Right atrium auricular region (tissue), 2 donors: Measurements from ENCODE around the gene FMNL2. TPM values are rescaled to one million over a fixed set of nuclear protein-coding genes. Genes with fewer than 3 reads are reported as not detected.

Experiments used
- DNase-seq: peaks from one replicate; pipeline ENCODE4 v3.0.0-alpha.2; 2019; ENCODE audit warnings: low spot score
- H3K27ac ChIP-seq, 2 donors: fragments of 200-600 bp; sonication (generic); 1 replicate in 1 of 2; 2 replicates in 1 of 2; pipeline ENCODE4 v1.5.1; 2016 to 2019
- H3K27me3 ChIP-seq, 2 donors: fragments of 200-600 bp; sonication (generic); one replicate each; pipeline versions ENCODE4 v1.5.1 to v1.6.0; 2017 to 2019
- H3K36me3 ChIP-seq: fragments of 200-600 bp; sonication (generic); one replicate; pipeline ENCODE4 v1.5.1; 2016
- H3K4me1 ChIP-seq, 2 donors: fragments of 200-600 bp; sonication (generic); one replicate each; pipeline versions ENCODE4 v1.5.1 to v1.6.0; 2017 to 2019
- H3K4me3 ChIP-seq, 2 donors: fragments of 200-600 bp; sonication (generic); 1 replicate in 1 of 2; 2 replicates in 1 of 2; pipeline ENCODE4 v1.5.1; 2017 to 2019; ENCODE audit warnings: mild to moderate bottlenecking in 1 of 2, moderate library complexity in 1 of 2
- H3K9me3 ChIP-seq, 2 donors: fragments of 200-600 bp; sonication (generic); one replicate each; pipeline ENCODE4 v1.5.1; 2019
- CTCF ChIP-seq, 2 donors: fragments of 200-600 bp; sonication (generic); IDR thresholded peaks; one replicate each; pipeline ENCODE4 v1.5.1; 2019; ENCODE audit warnings: antibody characterized with exemption in 2 of 2
- total RNA-seq, 2 donors: library from RNA; depleted of rRNA; stranded (reverse); fragments of >200 nt; gene quantifications; one replicate each; pipeline ENCODE4 v1.1.0, GENCODE V29; 2016

Gene FMNL2
- total RNA-seq, 2 donors from 2014 or later, result 6.0 to 11.5 TPM

GRCh38 chr2:152569186-152569585 is 234.2 kb downstream of the FMNL2 start:
- no peaks in the 10 kb centered on the region for H3K9me3 ChIP-seq
- DNase-seq, result no peak
- peaks cover 0 to 10% of the 10 kb centered on the region in 2 donors for H3K4me1 ChIP-seq
- no peaks in the 10 kb centered on the region for H3K36me3 ChIP-seq
- H3K4me3 ChIP-seq, result no peak overlapping the region
- no peaks in the 10 kb centered on the region for H3K27me3 ChIP-seq
- no peak for TF ChIP-seq CTCF (IDR thresholded peaks at IDR 0.05)
- H3K27ac ChIP-seq, result no peak overlapping the region

GRCh38 chr2:152571048-152571766 is 236.2 kb downstream of the FMNL2 start:
- peak in 1 of 2 donors; percentile 18 for TF ChIP-seq CTCF (IDR thresholded peaks at IDR 0.05)
- Histone ChIP-seq H3K4me3 (no peak overlapping the region), H3K4me1 (peaks cover 0 to 10% of the 10 kb centered on the region in 2 donors), H3K36me3 (no peaks in the 10 kb centered on the region), H3K27ac (peak overlapping the region in 1 of 2 donors; percentile 44), H3K9me3 (no peaks in the 10 kb centered on the region), H3K27me3 (no peaks in the 10 kb centered on the region)
- no peak for DNase-seq

DNA sequence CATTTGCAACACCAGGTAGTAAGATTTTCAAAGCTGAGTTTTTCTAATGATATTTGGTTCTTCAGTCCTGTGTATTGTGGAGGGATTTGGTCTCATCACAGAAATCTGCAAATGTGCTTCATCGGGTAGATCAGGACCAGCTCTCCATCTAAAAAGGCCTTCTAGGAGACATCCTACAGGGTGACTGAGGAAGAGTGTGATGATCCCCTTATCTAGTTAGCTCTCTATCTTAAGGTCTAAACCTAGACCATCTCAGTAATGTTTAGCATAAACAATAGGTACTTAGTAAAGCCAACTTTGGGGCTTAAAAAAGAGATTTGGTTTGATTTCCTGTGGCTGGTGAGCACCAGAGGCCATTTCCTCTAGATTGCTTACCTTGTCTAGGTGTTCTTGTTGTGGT is 237.1 kb downstream of the FMNL2 start:
- Histone ChIP-seq H3K36me3 (no peaks in the 10 kb centered on the region), H3K4me1 (peaks cover 0 to 10% of the 10 kb centered on the region in 2 donors), H3K9me3 (no peaks in the 10 kb centered on the region), H3K27ac (no peak overlapping the region), H3K4me3 (no peak overlapping the region), H3K27me3 (no peaks in the 10 kb centered on the region)
- TF ChIP-seq CTCF (IDR thresholded peaks at IDR 0.05), result no peak
- DNase-seq, result no peak

- Histone ChIP-seq H3K9me3 (no peaks in the 10 kb centered on the region), H3K4me3 (no peak overlapping the region), H3K4me1 (peaks cover 0 to 10% of the 10 kb centered on the region in 2 donors), H3K27ac (no peak overlapping the region), H3K36me3 (no peaks in the 10 kb centered on the region), H3K27me3 (no peaks in the 10 kb centered on the region)
- DNase-seq, result no peak
- TF ChIP-seq CTCF (IDR thresholded peaks at IDR 0.05), result no peak
Observed at GRCh38 chr2:152573168-152573567, 238.2 kb downstream of the FMNL2 start.

DNA sequence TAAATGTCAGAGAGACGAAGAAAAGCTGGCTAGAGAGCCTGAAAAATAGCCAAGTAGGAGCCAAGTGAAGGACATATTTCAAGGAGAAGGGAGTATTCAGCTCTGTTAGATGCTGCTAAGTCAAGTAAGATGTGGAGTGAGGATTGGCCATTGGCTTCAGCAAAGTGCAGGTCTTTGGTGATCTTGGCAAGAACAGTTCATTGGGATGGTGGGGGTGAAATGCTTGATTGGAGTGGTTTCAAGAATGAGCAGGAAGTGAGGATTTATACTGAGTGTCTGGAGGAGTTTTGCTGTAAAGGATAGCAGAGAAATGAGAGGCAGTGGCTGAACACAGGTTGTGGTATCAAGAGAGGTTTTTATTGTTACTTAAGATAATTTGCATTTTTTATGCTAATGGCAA is 242.6 kb downstream of the FMNL2 start:
- Histone ChIP-seq H3K4me1 (peaks cover 0 to 4% of the 10 kb centered on the region in 2 donors), H3K4me3 (no peak overlapping the region), H3K36me3 (no peaks in the 10 kb centered on the region), H3K27ac (no peak overlapping the region), H3K27me3 (no peaks in the 10 kb centered on the region), H3K9me3 (no peaks in the 10 kb centered on the region)
- no peak for DNase-seq
- no peak for TF ChIP-seq CTCF (IDR thresholded peaks at IDR 0.05)

DNA sequence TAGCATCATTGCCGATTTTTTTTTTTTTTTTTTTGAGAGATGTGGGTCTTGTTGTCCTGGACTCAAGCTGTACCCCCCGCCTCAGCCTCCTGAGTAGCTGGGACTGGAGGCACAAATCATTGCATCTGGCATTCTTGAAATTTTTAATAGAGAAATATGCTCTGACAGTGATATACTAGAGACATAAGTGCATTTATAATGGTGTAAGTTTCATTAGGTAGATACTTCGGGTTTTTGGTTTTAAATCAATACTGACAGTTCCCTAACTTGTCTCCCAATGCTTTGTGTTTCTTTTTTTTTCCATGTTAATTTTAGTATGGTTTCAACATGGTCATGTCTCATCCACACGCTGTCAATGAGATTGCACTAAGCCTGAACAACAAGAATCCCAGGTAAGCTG is 243.6 kb downstream of the FMNL2 start:
- no peak for TF ChIP-seq CTCF (IDR thresholded peaks at IDR 0.05)
- Histone ChIP-seq H3K9me3 (no peaks in the 10 kb centered on the region), H3K4me1 (peaks cover 0 to 4% of the 10 kb centered on the region in 2 donors), H3K36me3 (no peaks in the 10 kb centered on the region), H3K27ac (no peak overlapping the region), H3K4me3 (no peak overlapping the region), H3K27me3 (no peaks in the 10 kb centered on the region)
- no peak for DNase-seq
